Measurements from ENCODE around the gene XYLT1. TPM values are rescaled to one million over a fixed set of nuclear protein-coding genes. Genes with fewer than 3 reads are reported as not detected.

The XYLT1 gene
- total and polyA plus RNA-seq, 2 of the 8 experiments (the other 6 are each of a cell fraction or from before 2014, with no cell fraction given), result 6.6 to 25.4 TPM

- no peak for TF ChIP-seq CHD7 (IDR thresholded peaks at IDR 0.05; ENCODE audit: insufficient replicate concordance, low read length)
- no peak for TF ChIP-seq SP1 (IDR thresholded peaks at IDR 0.05; ENCODE audit: low read depth, low read length)
- TF ChIP-seq E2F6 (IDR thresholded peaks at IDR 0.05), result no peak
- no peak for TF ChIP-seq RNF2 (IDR thresholded peaks at IDR 0.05; ENCODE audit: borderline replicate concordance, low read depth, low read length, missing control alignments, poor library complexity, severe bottlenecking)
- no peak for TF ChIP-seq SUZ12 (IDR thresholded peaks at IDR 0.05; ENCODE audit: low read length)
- no peak for TF ChIP-seq YY1 (IDR thresholded peaks at IDR 0.05; ENCODE audit: low read depth, low read length)
Measured at GRCh38 chr16:17117906-17118577, 352.7 kb downstream of the XYLT1 start (continued).

All from H1 (cell line).